ENCODE data around the gene TBC1D8.

Gene TBC1D8

DNA sequence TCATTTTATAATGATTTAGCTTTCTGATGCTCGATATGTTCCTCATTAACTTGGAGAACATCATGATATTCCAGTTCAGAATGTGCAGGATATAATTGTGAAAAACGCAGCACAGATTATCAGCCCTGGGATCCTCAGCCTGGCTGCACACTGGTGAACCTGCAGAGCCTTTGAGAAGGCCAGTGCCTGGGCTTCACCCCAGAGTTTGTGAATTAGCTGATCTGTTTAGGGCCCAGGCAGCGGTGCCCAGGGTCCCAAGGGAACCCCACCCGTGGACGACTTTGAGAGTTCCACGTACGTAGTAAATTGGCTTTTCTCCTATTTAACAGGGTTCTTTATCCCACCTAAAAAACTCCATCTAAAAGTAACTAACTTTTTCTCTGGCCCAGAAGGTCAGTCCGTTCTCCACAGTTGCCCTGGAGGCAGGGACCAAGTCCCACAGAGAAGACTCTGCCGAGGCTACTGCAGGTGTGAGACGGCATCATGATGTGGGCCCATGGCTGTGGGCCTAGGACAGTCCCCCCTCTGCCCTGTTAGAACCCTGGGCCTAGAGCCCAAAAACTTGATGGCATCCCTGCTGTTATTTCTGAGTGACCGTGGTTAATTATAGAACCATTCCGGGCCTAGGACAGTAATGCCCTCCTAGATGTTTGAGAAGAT is 188.7 kb downstream of the TBC1D8 start:
- Histone ChIP-seq H3K4me1 (ENCODE audit: control insufficient read depth in 2 of 2, insufficient read depth in 2 of 2, low read length in 2 of 2) (no peaks in the 10 kb centered on the region), H3K9ac (ENCODE audit: low read depth in 1 of 2, low read length in 2 of 2) (no peak overlapping the region), H3K36me3 (ENCODE audit: control insufficient read depth in 2 of 2, insufficient read depth in 2 of 2, low read length in 2 of 2) (no peaks in the 10 kb centered on the region), H3K4me3 (ENCODE audit: low read length in 2 of 2) (no peak overlapping the region), H3K27ac (ENCODE audit: low read depth in 2 of 2, low read length in 2 of 2) (no peak overlapping the region), H3K9me3 (ENCODE audit: control insufficient read depth in 2 of 2, low read length in 2 of 2) (no peaks in the 10 kb centered on the region), H3K27me3 (ENCODE audit: control insufficient read depth in 2 of 2, insufficient read depth in 2 of 2, low read length in 2 of 2) (no peaks in the 10 kb centered on the region)

DNA sequence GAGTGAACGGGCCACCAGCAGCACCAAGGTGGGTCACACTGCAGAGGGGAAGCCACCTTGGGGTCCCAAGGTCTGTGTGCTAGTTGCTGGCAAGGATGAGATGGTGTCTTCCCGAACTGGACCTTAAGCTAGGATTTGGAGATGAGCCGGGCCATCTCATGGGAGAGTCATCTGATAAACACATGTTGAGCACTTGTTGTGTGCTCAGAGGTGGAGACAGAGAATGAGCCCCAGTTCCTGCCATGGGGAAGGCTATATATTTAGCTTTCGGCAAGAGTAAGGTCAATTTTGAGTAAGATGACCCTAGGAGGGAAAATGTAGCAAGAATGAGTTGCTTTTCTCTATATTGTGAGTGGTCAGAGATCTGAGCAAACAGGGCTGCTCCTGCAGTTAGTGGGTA is 190.5 kb downstream of the TBC1D8 start:
- H3K4me3 ChIP-seq (ENCODE audit: low read length in 2 of 2) = no peak overlapping the region
- no peaks in the 10 kb centered on the region for H3K27me3 ChIP-seq (ENCODE audit: control insufficient read depth in 2 of 2, insufficient read depth in 2 of 2, low read length in 2 of 2)
- H3K9ac ChIP-seq (ENCODE audit: low read depth in 1 of 2, low read length in 2 of 2) = no peak overlapping the region
- peaks cover 0 to 3% of the 10 kb centered on the region in 2 donors for H3K36me3 ChIP-seq (ENCODE audit: control insufficient read depth in 2 of 2, insufficient read depth in 2 of 2, low read length in 2 of 2)
- H3K9me3 ChIP-seq (ENCODE audit: control insufficient read depth in 2 of 2, low read length in 2 of 2) = no peaks in the 10 kb centered on the region
- H3K4me1 ChIP-seq (ENCODE audit: control insufficient read depth in 2 of 2, insufficient read depth in 2 of 2, low read length in 2 of 2) = no peaks in the 10 kb centered on the region
- H3K27ac ChIP-seq (ENCODE audit: low read depth in 2 of 2, low read length in 2 of 2) = no peak overlapping the region

GRCh38 chr2:100959225-100959880 is 191.8 kb downstream of the TBC1D8 start:
- H3K27me3 ChIP-seq (ENCODE audit: control insufficient read depth in 2 of 2, insufficient read depth in 2 of 2, low read length in 2 of 2) = no peaks in the 10 kb centered on the region
- H3K4me3 ChIP-seq (ENCODE audit: low read length in 2 of 2) = no peak overlapping the region
- no peak overlapping the region for H3K27ac ChIP-seq (ENCODE audit: low read depth in 2 of 2, low read length in 2 of 2)
- peaks cover 0 to 3% of the 10 kb centered on the region in 2 donors for H3K36me3 ChIP-seq (ENCODE audit: control insufficient read depth in 2 of 2, insufficient read depth in 2 of 2, low read length in 2 of 2)
- H3K9ac ChIP-seq (ENCODE audit: low read depth in 1 of 2, low read length in 2 of 2) = no peak overlapping the region
- no peaks in the 10 kb centered on the region for H3K9me3 ChIP-seq (ENCODE audit: control insufficient read depth in 2 of 2, low read length in 2 of 2)
- H3K4me1 ChIP-seq (ENCODE audit: control insufficient read depth in 2 of 2, insufficient read depth in 2 of 2, low read length in 2 of 2) = no peaks in the 10 kb centered on the region

DNA sequence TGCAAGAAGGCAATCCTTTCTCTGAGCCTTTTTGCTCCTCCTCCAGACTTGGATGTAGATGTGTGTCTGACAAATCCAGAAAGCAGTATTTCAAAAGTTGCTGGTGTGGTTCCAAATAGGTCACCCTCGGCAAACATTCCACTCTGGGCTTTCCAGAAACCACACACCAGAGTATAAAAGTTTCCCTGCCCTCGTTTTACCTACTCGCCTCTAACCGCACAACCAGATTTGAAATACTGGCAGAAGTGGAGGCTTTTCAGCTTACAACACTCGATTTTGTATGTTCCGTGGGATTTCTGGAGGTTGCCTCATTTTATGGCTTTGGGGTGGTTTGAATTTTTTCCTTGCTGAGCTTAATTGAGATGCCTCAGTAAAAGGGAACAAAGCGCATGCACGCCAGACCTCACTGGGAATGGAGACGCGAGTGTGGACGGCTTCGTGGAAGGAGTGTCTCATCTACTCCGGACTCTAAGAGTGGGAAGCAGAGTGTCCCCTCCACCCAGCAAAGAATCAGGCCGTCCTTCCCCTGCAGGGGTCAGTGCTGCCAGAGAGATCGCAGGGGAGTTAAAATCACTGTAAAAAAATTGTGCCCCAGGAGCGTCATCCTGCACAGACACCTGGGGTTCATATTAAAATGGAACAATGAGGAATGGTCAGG is 193.1 kb downstream of the TBC1D8 start:
- no peak overlapping the region for H3K4me3 ChIP-seq (ENCODE audit: low read length in 2 of 2)
- H3K4me1 ChIP-seq (ENCODE audit: control insufficient read depth in 2 of 2, insufficient read depth in 2 of 2, low read length in 2 of 2) = no peaks in the 10 kb centered on the region
- no peaks in the 10 kb centered on the region for H3K9me3 ChIP-seq (ENCODE audit: control insufficient read depth in 2 of 2, low read length in 2 of 2)
- H3K9ac ChIP-seq (ENCODE audit: low read depth in 1 of 2, low read length in 2 of 2) = no peak overlapping the region
- H3K27me3 ChIP-seq (ENCODE audit: control insufficient read depth in 2 of 2, insufficient read depth in 2 of 2, low read length in 2 of 2) = no peaks in the 10 kb centered on the region
- H3K27ac ChIP-seq (ENCODE audit: low read depth in 2 of 2, low read length in 2 of 2) = no peak overlapping the region
- peaks cover 0 to 3% of the 10 kb centered on the region in 2 donors for H3K36me3 ChIP-seq (ENCODE audit: control insufficient read depth in 2 of 2, insufficient read depth in 2 of 2, low read length in 2 of 2)
